ELF-1 (cell line): Measurements from ENCODE around the gene STRN3.
"Not testable (repeated sequence)": the region's sequence is repeated elsewhere in the genome, so short reads cannot be mapped to it uniquely, and the experiment has no call there.

Experiments
- DNase-seq: peaks from one replicate; pipeline ENCODE4 v3.0.0-alpha.2; 2016; ENCODE audit warnings: low read depth, low spot score

STRN3 gene

GRCh38 chr14:31036552-31036951 is 10.4 kb upstream of the STRN3 start:
- DNase-seq: no peak

GRCh38 chr14:31030469-31030868 is 4.3 kb upstream of the STRN3 start:
- DNase-seq: no peak

GRCh38 chr14:31029016-31029970 is 3.1 kb upstream of the STRN3 start:
- no peak for DNase-seq

- no peak for DNase-seq
Measured at GRCh38 chr14:31027847-31028246, 1.7 kb upstream of the STRN3 start.

- peak; percentile 99 for DNase-seq
Measured at GRCh38 chr14:31026450-31027235, 464 bp upstream of the STRN3 start.

GRCh38 chr14:31025367-31026076 is 657 bp downstream of the STRN3 start, which contains the start of gene AP4S1:
AP4S1 (plus strand) TSS chr14:31025649; CDS start chr14:31066197, 40,548 bp downstream.
- DNase-seq: peak; percentile 62

GRCh38 chr14:31024577-31025366 is 1.4 kb downstream of the STRN3 start:
- no peak for DNase-seq

- no peak for DNase-seq
Measured at GRCh38 chr14:31024010-31024480, 2.1 kb downstream of the STRN3 start.

- no peak for DNase-seq
Measured at GRCh38 chr14:31022386-31022785, 3.8 kb downstream of the STRN3 start.

GRCh38 chr14:31021576-31021949 is 4.6 kb downstream of the STRN3 start:
- DNase-seq: no peak

GRCh38 chr14:31020834-31021575 is 5.2 kb downstream of the STRN3 start:
- DNase-seq: no peak

- no peak for DNase-seq
Measured at GRCh38 chr14:31018057-31018645, 8.0 kb downstream of the STRN3 start.

- DNase-seq: no peak
Measured at GRCh38 chr14:31013841-31014240, 12.3 kb downstream of the STRN3 start.

- no peak for DNase-seq
Measured at GRCh38 chr14:31010935-31011334, 15.2 kb downstream of the STRN3 start.

GRCh38 chr14:31009836-31010574 is 16.2 kb downstream of the STRN3 start:
- DNase-seq: no peak

GRCh38 chr14:31006703-31007102 is 19.5 kb downstream of the STRN3 start:
- no peak for DNase-seq

- not testable (repeated sequence) for DNase-seq
Measured at GRCh38 chr14:31004007-31004406, 22.2 kb downstream of the STRN3 start.

- no peak for DNase-seq
Measured at GRCh38 chr14:31003284-31003683, 22.9 kb downstream of the STRN3 start.

- no peak for DNase-seq
Measured at GRCh38 chr14:31001339-31001658, 24.9 kb downstream of the STRN3 start.
